GM18907 (cell line): ENCODE results near the gene CD109.
A peak's percentile ranks its signal among the peaks of the same experiment; 100 is the strongest.
"Not testable (repeated sequence)": the region's sequence is repeated elsewhere in the genome, so short reads cannot be mapped to it uniquely, and the experiment has no call there.

Experiments
- ATAC-seq: cut with Tn5 transposase; IDR thresholded peaks from one replicate; pipeline ENCODE4 v1.9.1; 2021; ENCODE audit warnings: mild to moderate bottlenecking, moderate library complexity; ENCODE audit not compliant: unreplicated experiment

The CD109 gene

GRCh38 chr6:73695619-73696421 is at the start of gene CD109:
Gene CD109, plus strand, starts transcription at chr6:73696203. Its CDS starts 13 bp downstream, at chr6:73696216.
- ATAC-seq: peak; percentile 78

- no peak for ATAC-seq
Measured at GRCh38 chr6:73648166-73648565, 47.8 kb upstream of the CD109 start.

- ATAC-seq: no peak
Measured at GRCh38 chr6:73649783-73650182, 46.2 kb upstream of the CD109 start.

- ATAC-seq: peak; percentile 52
Measured at GRCh38 chr6:73652637-73653570, 43.1 kb upstream of the CD109 start.

- peak; percentile 89 for ATAC-seq
Measured at GRCh38 chr6:73653571-73654424, 42.2 kb upstream of the CD109 start, which contains the start of gene SLC17A5. Gene SLC17A5, minus strand, starts transcription at chr6:73653992. Its CDS starts 106 bp downstream, at chr6:73653886.

- no peak for ATAC-seq
Measured at GRCh38 chr6:73655341-73655917, 40.6 kb upstream of the CD109 start.

GRCh38 chr6:73656531-73657145 is 39.4 kb upstream of the CD109 start:
- ATAC-seq: no peak

- ATAC-seq: no peak
Measured at GRCh38 chr6:73657201-73657600, 38.8 kb upstream of the CD109 start.

- no peak for ATAC-seq
Measured at GRCh38 chr6:73664701-73665100, 31.3 kb upstream of the CD109 start.

GRCh38 chr6:73665686-73666319 is 30.2 kb upstream of the CD109 start:
- peak; percentile 90 for ATAC-seq

GRCh38 chr6:73666393-73666792 is 29.6 kb upstream of the CD109 start:
- ATAC-seq: no peak

- no peak for ATAC-seq
Measured at GRCh38 chr6:73667798-73668197, 28.2 kb upstream of the CD109 start.

GRCh38 chr6:73669005-73669404 is 27.0 kb upstream of the CD109 start:
- no peak for ATAC-seq

GRCh38 chr6:73671911-73672685 is 23.9 kb upstream of the CD109 start:
- ATAC-seq: no peak

- ATAC-seq: peak; percentile 94
Measured at GRCh38 chr6:73675466-73676098, 20.4 kb upstream of the CD109 start.

GRCh38 chr6:73679009-73679408 is 17.0 kb upstream of the CD109 start:
- ATAC-seq: no peak

GRCh38 chr6:73679846-73680245 is 16.2 kb upstream of the CD109 start:
- ATAC-seq: not testable (repeated sequence)

GRCh38 chr6:73680289-73680918 is 15.6 kb upstream of the CD109 start:
- ATAC-seq: no peak
